ENCODE results near the gene CYP27B1.

Gene CYP27B1, protein sequence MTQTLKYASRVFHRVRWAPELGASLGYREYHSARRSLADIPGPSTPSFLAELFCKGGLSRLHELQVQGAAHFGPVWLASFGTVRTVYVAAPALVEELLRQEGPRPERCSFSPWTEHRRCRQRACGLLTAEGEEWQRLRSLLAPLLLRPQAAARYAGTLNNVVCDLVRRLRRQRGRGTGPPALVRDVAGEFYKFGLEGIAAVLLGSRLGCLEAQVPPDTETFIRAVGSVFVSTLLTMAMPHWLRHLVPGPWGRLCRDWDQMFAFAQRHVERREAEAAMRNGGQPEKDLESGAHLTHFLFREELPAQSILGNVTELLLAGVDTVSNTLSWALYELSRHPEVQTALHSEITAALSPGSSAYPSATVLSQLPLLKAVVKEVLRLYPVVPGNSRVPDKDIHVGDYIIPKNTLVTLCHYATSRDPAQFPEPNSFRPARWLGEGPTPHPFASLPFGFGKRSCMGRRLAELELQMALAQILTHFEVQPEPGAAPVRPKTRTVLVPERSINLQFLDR

DNA sequence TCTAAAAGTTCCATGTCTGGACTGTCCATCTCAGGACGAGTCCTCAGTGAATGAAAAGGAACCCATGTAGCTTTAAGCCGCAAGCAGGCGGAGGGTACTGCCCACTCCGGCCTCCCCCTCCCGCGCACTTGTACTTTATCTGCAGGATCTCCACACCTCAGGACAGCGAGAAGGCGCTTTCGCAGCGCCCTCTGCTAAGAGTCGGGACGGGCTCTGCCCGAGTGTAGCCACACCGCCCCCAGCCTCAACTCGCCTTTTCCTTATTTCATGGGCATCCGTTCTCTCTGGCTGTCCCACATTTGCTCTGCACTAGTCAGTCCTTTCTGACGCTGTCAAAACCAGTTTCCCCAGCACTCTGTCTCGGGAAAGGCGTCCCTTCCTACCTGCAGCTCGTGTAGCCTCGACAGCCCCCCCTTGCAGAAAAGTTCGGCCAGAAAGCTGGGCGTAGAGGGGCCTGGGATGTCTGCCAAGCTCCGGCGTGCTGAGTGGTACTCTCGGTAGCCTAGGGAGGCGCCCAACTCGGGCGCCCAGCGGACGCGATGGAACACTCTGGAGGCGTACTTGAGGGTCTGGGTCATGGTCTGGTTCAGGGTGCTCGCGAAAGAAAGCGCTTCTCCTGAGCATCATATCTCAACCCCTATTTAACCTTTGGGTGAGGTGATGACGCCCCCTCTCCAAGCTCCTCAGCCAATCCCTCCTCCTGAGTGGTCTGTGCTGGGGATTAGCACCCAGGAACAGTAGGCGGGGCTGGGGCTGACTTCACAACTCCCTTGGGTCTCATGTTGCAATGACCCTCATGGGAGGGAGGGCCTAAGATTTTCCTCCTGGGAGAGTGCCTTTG lies at the start of gene CYP27B1:
Gene CYP27B1, minus strand, starts transcription at position 615 of the 841 bp plus-strand sequence. Its CDS starts 37 bp downstream, at position 578.
- DNase-seq (ENCODE audit: low read depth in 3 of 3) = no peak

DNA sequence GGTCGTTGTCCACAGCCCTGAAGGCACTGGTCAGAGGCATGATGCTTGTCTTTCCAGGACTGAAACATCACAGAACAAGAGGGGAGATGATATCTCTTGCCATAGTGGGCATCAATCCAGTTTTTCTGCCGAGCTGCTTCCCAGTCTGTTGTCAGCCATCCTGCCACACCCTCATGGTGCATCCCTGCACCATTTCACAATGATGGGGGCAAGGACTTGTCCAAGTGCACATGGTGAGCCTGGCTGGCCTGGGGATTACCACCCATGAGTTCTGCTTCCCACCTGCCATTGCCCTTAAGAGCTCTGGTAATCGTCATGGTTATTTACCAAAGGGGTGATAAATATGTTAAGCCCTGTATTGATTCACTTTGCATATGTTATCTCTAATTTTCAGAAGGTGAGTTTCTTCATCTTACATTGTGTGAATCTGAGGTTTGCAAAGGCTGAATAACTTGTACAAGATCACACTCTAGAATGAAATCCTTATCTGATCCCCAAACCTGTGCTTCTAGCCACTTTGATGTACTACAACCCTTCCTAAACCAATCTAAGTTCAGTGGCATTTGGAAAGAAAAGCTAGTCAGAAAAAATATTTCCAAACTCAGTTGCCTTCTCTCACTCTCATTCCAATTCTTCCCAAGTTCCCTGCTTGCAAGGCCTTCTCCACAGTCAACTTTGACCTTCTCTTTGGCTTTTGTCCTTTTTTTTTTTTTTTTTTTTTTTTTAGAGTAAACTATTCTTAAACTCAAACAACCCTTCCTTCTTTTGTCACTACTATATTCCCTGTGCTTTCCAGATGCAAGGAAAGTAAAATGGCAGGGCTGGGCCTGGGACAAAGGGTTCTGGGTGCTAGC lies 49.4 kb upstream of the CYP27B1 start:
- DNase-seq (ENCODE audit: low read depth in 3 of 3) = no peak

DNA sequence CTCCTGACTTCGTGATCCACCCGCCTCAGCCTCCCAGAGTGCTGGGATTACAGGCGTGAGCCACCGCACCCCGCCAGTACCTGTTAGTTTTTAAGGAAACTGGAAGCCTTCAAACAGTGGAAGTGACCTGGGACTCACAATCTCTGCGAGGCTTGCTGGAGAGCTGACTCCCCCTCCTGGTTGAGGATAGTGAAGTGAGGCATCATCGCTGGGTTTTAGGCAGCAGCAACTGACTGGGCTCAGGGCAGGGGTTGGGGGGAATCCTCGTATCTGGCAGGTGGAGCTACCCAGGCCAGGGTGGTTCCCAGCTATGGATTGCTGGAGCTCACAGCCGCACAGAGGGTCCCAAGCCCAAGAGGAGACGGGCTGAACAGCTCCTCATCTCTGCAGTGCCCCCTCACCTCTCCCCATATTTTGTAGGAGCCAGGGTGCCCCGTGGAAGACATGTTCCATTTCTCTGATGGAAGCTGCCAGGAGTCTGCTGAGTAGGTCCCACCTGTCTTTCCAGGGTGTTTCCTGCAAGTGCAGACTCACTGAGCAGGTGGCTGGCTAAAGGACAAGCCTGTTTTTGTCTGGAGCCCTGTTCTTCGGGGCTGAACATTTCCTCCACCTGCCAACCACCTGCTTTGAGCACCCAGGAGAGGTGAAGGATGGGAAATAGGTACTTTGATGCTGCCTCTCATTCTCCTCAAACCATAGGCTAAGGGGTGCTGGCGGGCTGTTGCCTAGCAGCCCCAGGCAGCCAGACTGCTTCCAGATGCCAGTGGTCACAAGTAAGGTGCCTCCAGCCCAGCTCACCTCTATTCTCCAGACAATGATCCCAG lies 48.5 kb upstream of the CYP27B1 start:
- DNase-seq (ENCODE audit: low read depth in 3 of 3) = no peak

DNA sequence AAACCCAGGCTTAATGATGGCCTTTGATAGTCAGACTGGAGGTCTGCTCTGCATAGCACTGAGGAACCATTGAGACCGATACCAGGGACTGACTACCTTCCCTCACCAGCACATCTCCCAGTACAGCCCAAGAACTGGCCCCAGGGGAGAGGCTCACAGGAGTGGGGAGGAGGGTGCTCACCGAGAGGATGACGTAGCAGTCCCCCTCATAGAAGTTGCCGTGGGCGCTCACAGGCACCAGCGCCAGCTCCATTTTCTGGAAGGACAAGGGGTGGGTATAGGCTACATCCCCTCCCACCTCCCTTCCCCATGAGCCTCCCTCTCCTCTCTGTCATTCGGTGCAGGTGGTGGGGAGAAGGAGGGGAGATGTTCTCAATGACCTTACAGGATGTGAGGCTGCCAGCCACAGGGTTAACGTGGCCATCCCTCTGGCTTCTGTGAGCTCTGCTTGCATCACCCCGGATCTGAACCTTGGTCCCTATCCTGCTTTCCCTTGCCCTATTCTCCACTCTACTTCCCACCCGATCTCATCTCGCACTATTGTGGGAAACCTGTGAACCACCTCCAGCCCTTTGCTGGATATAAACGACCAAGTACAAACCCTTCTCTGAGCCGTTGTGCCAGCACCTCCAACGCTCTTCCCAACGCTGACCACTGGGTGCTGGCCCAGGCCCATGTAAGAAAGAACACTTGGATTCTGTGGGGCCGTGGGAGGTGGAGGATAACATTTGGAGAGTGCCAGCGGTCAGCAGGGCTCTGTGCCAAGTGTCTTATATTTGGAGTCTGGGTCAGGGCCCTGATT lies 47.3 kb upstream of the CYP27B1 start:
- DNase-seq (ENCODE audit: low read depth in 3 of 3) = no peak

DNA sequence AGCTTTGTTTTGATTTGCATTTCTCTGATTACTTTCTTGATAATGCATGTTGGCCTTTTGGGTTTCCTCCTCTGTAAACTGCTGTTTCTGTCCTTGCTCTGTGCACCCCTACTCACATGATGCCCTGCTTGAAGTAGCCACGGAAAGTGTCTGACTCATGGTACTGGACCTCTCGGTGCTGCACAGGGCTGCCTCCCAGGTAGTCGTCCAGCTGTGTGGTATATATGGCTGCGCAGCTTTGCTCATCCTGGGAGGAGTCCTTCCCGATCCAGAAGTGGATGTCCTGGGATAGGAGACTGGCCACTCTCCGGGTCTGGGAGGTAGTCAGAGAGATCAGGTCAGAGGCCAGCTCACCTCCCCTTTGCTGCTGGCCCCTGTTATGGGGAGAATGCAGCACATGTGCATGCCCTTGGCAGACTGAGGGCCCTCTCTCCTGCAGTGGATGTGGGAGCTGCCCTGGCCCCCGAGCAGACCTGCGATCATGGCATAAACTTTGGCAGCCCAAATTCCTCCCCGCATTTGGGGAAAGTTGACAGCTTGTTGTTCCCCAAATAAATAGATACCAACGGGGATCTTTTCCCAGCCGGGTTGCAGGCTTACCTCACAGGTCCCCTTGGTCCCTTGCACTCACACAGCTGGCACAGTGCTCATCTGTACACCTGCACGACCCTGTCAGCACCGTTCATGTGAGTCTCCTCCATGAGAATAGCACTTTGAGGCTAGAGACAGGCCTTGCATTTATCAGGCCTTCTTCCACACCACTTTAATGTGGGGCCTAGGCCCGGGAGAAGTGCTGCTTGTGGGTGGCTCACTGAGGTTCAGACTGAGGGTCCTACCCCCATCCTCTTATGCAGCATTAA lies 46.5 kb upstream of the CYP27B1 start:
- no peak for DNase-seq (ENCODE audit: low read depth in 3 of 3)

DNA sequence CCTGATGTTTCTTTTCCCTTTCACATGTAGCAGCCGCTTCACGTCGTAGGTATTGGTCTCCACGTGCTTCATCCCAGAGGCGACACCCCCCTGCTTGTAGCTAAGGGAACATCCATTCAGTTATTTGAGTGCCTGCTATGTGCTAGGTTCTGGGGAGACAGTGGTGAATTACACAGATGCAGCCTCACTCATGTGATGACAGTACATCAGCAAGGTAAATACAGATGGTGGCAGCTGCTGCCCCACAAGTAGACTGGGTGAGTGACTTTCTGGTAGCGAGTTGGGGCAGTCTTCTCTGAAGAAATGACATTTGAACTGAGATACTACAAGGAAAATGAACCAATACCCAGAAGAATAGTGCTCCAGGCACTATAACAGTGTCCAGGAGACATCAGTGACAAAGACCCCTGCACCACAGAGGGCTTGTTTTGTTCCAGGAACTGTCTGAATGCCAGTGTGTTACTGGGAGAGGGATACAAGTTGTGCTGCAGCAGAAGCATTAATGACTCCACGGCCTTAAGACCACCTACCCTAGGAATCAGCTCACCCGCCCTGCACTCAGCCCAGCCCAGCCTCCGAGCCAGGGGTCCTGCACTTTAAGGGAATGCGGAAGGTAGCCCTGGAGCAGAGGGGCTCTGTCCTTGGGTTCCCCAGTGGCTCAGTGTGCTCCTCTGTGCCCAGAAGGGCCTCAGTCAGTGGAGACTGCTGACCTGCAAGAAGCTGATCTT lies 44.3 kb upstream of the CYP27B1 start:
- no peak for DNase-seq (ENCODE audit: low read depth in 3 of 3)

DNA sequence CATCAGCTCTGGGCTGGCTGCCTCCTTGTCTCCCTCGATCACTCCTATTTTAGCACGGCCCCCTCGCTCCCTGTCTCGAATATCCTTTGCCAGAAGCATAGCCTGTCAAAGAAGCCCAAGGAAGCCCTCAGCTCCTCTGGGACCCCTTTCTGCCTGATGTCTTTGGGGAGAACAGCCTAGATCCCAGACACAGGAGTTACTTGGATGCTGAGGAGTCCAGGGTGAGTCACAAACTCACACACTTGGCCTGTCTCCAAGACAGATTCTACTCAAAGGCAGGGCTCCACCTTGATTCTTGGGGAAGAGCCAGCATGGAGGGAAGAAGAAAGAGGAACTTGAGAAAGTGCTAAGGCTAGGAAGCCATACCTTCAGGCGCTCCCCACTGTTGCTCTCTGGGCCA lies 43.6 kb upstream of the CYP27B1 start:
- no peak for DNase-seq (ENCODE audit: low read depth in 3 of 3)

DNA sequence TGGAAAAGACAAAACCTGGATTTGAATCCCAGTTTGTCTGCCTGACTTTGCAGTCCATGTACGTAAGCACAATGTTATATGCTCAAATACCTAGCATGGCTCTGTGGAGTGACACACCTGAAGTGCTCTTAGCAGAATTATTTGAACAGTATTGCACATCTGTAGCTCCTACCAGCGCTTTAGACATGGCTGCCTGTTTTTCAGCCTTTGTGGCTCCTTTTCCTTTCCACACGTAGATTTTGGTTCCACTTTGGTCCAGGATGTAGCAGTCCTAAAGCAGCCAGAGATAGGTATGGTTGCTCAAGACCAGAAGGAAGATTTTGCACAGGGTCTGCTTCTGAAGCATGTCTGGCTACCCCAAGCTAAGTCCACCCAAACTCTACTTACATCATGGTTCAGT lies 42.5 kb upstream of the CYP27B1 start:
- no peak for DNase-seq (ENCODE audit: low read depth in 3 of 3)

DNA sequence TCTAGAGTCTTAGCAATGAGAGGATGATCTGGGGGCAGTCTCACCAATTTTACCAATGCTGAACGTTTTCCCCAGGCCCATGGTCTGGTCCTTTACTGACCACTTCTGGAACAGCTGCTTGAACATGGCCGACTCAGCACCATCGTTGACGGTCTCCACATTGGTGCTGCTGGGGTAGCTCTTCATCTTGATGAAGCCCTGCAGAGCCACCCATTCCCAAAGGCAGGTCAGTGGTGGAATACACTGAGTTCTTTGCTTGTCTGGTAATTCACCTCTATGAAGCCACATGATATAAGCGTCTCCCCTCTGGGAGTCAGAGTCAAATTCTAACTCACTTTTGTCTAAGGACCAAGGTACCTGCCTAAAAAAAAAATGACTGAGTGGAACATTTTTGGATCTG lies 41.5 kb upstream of the CYP27B1 start:
- DNase-seq (ENCODE audit: low read depth in 3 of 3) = no peak

DNA sequence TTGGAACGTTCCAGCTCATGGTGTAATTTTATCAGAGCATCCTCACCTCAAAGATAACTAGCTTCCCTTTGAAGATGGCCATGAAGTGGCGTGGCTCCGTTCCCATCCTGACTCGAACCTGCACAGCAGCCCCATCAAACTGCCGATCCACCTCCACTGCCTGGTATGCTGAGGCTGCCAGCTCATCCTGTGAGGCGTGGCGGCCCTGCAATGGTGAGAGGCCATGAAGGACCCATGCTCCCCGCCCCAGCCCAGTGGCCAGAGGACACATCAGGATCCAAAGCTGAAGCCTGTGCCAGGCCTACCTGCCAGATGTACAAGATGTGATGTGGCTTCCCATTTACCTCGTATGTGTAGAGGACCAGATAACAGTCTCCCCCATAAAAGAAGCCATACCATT lies 40.4 kb upstream of the CYP27B1 start:
- DNase-seq (ENCODE audit: low read depth in 3 of 3) = no peak

DNA sequence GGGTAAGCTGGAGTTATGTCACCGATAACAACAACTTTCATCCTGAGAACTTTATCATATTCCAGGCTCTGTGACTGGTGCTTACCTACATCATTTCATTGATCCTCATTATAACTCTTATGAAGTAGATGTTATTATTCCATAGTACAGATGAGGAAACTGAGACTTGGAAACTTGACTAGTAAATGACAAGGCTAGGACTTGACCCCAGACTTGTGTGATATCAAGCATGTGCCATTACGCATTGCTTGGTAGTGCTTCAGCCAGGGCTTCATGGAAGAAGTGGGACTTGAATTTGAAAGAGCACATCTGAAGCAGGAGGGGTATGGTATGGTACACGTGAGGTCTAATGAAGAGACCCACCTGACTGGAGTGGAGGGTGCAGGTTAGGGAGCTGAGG lies 39.8 kb upstream of the CYP27B1 start:
- no peak for DNase-seq (ENCODE audit: low read depth in 3 of 3)

DNA sequence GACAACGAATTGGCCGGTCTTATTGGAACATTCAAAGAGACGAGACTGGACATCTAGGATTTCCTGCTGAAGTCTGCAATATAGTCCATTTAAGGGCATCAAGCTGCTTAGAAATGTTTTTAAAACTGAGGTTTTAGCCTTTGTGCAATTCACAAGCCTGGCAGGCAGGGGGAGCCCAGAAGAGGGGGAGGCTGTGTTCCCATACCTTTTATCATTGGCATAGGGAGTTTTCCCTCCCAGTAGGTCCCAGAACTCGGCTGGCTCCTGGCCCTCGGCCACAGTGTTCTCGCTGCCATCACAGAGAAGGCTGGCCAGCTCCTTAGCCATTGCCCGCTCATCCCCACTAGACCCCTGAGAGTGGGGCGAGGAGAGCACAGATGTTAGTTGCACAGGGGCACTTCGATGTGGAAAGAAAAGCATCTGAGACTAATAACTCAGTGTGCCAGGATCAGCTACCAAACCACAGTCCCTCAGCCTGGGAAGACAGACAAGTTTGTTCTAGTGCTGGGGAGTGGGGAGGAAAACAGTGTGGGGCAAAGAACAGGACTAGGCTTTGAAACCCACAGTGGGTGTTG lies 36.5 kb upstream of the CYP27B1 start:
- no peak for DNase-seq (ENCODE audit: low read depth in 3 of 3)

DNA sequence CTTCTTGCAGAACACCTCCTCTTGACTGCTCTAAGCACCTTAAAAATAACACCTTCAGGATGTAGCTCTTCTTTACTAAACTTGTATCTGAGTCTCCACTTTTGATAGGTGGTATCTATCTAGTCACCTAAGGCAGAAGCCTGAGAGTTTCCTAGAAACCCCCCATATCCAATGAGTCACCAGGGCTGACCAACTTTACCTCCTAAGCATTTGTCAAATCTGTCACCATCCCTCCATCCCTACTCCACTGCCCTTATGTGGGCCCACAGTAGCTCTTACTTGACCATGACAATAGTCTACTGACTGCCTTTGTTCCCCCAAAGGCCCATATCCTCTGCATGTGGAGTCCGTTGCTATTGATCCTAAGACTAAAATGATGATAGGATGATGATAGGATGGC lies 35.7 kb upstream of the CYP27B1 start:
- no peak for DNase-seq (ENCODE audit: low read depth in 3 of 3)

DNA sequence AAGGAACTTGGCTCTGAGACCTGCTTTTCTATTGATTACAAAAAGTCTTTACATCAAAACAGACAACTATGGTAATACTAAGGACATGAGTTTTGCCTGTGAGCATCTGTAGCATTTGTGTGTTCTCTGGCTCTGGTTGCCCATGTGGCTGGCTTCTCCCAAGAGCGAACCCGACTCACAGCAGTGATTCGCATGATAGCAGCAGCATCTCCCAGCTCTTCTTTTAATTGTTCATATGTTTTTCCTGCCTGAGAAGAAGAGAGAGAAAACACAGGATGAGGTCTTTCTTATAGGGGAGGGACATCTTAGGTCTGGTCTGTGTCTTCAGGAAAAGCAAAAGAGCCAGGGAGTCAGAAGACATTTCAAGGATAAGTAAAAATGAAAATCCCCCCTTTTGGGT lies 34.1 kb upstream of the CYP27B1 start:
- DNase-seq (ENCODE audit: low read depth in 3 of 3) = no peak

DNA sequence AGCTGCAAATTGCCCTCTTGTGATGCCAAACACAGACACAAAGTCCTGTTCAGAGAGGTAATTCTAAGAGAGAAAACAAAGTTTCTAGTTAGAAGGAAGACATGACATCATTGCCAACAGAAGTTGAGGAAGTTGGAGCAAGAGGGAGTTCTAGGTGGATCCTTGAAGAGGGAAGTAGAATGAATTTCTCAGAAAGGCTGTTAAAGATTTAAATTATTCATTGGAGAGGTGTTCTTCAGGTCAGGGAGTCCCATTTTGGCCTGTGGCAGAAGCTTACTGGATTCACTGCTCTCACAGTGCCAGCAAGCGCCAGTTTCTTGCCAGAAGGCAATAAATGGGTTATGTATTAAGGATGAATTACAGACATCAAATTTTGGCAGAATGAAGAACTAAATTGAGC lies 31.1 kb upstream of the CYP27B1 start:
- no peak for DNase-seq (ENCODE audit: low read depth in 3 of 3)

DNA sequence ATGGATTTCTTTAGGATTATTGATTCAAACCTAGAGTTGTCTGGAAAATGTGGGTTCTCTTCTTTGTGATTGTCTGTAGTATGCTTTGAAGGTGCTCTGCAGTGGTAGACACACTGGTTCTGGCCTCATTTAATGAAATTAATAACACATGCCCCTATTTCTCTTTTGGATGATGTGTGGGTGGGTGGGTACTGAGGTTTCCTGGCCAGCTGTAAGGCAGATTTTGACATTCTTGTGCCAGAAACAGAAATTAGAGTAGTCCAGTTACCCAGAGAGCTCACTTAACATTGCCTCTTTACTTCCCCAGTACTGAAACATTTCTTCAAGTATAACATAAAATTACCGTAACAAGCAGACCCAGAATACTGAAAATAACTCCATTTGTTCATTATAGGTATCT lies 30.1 kb upstream of the CYP27B1 start:
- DNase-seq (ENCODE audit: low read depth in 3 of 3) = no peak

DNA sequence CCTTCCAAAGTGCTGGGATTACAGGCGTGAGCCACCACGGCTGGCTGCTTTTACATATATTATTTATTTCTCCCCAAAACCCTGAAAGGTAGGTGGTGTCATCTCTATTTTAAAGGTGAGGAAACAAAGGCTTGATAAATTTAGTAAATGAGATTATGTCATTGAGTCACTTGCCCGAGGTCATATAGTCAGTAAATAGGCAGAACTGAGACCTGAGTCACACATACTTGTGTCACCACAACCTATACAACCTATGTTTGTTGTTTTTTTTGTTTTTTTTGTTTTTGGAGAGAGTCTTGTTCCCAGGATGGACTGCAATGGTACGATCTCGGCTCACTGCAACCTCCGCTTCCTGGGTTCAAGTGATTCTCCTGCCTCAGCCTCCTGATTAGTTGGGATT lies 28.5 kb upstream of the CYP27B1 start:
- DNase-seq (ENCODE audit: low read depth in 3 of 3) = no peak

DNA sequence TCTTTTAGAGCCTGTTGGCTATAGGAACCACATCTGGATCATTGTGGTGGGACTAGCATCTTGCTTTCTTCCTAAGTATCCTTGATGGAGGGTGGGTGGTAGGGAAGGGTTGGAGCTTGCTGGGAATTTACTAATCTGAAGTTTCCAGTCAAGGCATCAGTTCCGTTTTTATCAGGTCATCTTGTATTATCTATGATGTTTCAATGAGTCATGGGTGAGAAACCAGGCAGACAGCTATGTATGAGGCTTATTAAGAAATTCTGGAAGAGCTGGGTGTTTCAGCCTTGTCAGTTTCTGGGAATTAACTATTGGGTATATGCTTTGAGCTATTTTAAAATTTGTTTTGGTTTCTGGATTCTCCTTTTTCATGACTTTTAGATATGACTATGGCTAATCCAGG lies 27.0 kb upstream of the CYP27B1 start:
- no peak for DNase-seq (ENCODE audit: low read depth in 3 of 3)
